GM19043 (cell line): ENCODE data around the gene NBPF3.
"Not testable (repeated sequence)": the region's sequence is repeated elsewhere in the genome, so short reads cannot be mapped to it uniquely, and the experiment has no call there.

ENCODE experiments used
- ATAC-seq: cut with Tn5 transposase; IDR thresholded peaks from one replicate; pipeline ENCODE4 v1.9.1; 2021; ENCODE audit warnings: low read depth; ENCODE audit not compliant: unreplicated experiment

Gene NBPF3

GRCh38 chr1:21438646-21439312 lies 1.2 kb upstream of the NBPF3 start:
- not testable (repeated sequence) for ATAC-seq

GRCh38 chr1:21439345-21439720 lies 604 bp upstream of the NBPF3 start:
- no peak for ATAC-seq

GRCh38 chr1:21440630-21441125 lies 741 bp downstream of the NBPF3 start:
- not testable (repeated sequence) for ATAC-seq

GRCh38 chr1:21446647-21447046 lies 6.7 kb downstream of the NBPF3 start:
- not testable (repeated sequence) for ATAC-seq

GRCh38 chr1:21447311-21447710 lies 7.4 kb downstream of the NBPF3 start:
- no peak for ATAC-seq

- ATAC-seq: no peak
These were observed 10.0 kb downstream of the NBPF3 start for GRCh38 chr1:21449906-21450305.

GRCh38 chr1:21451212-21451611 lies 11.3 kb downstream of the NBPF3 start:
- no peak for ATAC-seq

GRCh38 chr1:21451981-21452411 lies 12.1 kb downstream of the NBPF3 start:
- no peak for ATAC-seq

GRCh38 chr1:21453964-21454614 lies 14.2 kb downstream of the NBPF3 start:
- not testable (repeated sequence) for ATAC-seq

GRCh38 chr1:21454904-21455303 lies 15.0 kb downstream of the NBPF3 start:
- ATAC-seq: not testable (repeated sequence)

GRCh38 chr1:21457654-21458053 lies 17.7 kb downstream of the NBPF3 start:
- ATAC-seq: no peak

GRCh38 chr1:21465127-21465526 lies 25.2 kb downstream of the NBPF3 start:
- ATAC-seq: not testable (repeated sequence)

GRCh38 chr1:21467946-21468345 lies 28.0 kb downstream of the NBPF3 start:
- not testable (repeated sequence) for ATAC-seq

GRCh38 chr1:21468599-21468998 lies 28.7 kb downstream of the NBPF3 start:
- ATAC-seq: no peak

- ATAC-seq: no peak
These were observed 29.6 kb downstream of the NBPF3 start for GRCh38 chr1:21469581-21469980.

GRCh38 chr1:21472861-21473260 lies 32.9 kb downstream of the NBPF3 start:
- no peak for ATAC-seq

- no peak for ATAC-seq
These were observed 38.4 kb downstream of the NBPF3 start for GRCh38 chr1:21478356-21478755.

- ATAC-seq: not testable (repeated sequence)
These were observed 43.9 kb downstream of the NBPF3 start for GRCh38 chr1:21483881-21484280.

- ATAC-seq: no peak
These were observed 49.2 kb downstream of the NBPF3 start for GRCh38 chr1:21489146-21489545.

- no peak for ATAC-seq
These were observed 51.0 kb downstream of the NBPF3 start for GRCh38 chr1:21490774-21491487.
